ENCODE results near the gene FOXP1.

Gene FOXP1

DNA sequence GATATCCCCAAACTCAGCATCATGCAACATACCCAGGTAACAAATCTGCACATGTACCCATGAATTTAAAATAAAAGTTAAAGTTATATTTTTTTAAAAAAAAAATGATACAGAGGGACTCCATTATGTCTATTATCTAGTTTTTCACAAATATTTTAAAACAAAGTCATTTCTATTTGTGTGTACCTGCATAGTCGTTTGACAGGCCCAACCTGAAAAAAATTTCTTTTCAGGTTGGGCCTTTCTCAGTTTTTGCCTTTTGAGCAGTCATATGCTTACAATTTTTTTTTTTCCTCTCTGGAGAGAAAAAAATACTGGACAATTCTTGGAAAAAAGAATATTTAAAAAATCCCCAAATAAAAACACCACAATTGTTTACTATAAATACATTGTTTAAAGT, 459.5 kb downstream of the FOXP1 start:
- DNase-seq (ENCODE audit: low read depth): no peak

DNA sequence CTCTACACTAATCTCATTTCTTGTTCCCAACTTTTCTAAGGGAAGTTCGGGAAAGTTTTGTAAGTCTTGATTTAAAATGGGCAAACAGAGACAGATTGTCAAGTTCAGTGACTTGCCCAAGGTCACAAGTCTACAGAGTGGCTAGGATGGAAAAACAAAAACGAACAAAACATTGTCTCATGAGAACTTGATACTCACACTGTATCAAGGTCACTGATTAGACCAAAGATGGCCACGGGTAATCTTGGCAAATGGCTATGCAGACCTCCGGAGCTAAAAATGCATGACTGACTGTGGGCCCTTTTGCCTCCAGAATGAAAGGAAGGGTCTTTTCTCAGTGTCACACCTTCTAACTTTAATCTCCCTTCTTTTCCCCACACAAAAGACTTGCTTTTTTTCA, 460.9 kb downstream of the FOXP1 start:
- DNase-seq (ENCODE audit: low read depth): no peak

DNA sequence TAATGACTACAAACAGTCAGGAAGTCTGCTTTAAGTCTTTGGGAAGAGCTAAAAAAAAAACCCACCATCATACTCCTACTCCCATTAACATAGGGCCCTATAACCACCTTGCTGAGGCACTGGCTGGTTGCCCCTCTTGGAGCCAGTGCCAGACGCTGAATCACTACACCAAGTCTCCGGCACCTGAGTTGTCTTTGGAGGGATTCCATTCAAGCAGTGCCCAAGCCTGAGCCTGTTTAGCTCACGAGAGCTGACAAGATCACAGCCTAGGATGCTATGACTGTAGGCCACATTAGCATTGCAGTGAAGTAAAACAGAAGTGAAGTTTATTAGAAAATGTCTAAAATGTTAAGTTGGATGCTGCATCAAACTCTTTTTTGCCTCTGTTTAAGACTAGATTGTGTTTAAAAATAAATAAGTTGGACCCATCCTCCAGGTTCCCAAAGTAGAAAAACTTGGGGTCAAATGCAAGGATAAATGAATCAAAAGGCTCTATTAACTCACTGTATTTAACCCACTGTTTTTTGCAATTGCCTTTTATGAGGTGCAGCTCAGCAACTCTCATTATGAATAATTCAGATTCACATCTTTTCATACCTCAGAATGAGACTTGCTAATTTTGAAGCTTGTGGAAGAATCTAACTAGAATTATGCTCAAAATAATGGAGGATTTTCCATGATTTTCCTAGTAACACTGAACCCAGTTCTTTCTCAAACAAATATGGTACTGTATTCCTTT, 461.9 kb downstream of the FOXP1 start:
- no peak for DNase-seq (ENCODE audit: low read depth)

DNA sequence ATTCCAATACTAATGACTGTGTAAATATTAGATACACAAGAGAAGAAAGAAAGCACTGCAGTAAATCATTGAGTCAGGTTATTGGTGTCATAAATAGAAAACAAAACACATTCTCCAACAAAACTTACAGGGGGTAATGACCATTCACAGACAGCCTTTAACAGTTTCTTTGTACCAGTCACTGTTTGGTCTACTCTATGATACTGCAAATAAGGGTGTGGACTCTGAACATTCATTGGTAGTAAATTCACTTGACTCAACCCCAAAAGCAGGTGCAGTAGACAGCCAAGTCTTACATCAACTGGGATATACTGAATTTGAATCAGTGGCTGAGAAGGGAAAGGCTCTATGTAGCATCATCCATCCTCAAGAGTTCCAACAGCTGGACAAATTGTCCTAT, 463.5 kb downstream of the FOXP1 start:
- no peak for DNase-seq (ENCODE audit: low read depth)

DNA sequence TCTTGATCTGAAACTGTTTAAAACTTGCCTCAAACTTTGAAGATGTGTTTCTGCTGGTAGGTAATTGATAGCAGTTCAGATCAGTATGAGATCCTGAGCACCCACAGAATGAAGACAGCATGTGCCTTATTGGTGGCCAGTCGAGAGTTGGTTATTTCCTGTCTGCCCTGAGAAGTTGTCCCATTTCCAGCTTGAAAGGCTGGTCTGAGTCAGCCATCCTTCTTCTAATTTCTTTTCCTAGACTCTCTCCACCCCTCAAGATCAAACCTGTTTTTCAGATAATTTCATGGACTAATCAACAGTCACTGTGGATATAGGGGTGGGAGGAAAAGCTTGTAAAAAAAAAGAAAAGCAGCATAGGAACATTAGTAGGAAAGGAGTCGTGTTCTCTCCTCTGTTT, 464.4 kb downstream of the FOXP1 start:
- DNase-seq (ENCODE audit: low read depth): no peak

DNA sequence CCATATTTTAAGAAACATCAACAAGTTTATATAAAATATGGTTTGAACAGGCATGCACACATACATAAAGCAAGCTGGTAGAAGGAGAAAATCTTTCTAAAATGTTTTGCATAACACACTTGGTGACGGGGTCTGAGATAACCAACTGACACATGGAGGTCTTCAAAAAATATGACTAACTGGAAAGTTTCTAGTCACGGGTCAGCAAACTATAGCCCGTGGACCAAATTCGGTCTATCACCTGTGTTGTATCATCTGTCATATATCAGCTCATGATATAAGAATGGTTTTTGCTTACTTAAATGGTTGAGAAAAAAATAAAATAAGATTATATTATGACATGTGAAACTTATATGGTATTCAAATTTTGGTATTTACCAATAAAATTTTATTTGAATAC, 465.1 kb downstream of the FOXP1 start:
- DNase-seq (ENCODE audit: low read depth): no peak

DNA sequence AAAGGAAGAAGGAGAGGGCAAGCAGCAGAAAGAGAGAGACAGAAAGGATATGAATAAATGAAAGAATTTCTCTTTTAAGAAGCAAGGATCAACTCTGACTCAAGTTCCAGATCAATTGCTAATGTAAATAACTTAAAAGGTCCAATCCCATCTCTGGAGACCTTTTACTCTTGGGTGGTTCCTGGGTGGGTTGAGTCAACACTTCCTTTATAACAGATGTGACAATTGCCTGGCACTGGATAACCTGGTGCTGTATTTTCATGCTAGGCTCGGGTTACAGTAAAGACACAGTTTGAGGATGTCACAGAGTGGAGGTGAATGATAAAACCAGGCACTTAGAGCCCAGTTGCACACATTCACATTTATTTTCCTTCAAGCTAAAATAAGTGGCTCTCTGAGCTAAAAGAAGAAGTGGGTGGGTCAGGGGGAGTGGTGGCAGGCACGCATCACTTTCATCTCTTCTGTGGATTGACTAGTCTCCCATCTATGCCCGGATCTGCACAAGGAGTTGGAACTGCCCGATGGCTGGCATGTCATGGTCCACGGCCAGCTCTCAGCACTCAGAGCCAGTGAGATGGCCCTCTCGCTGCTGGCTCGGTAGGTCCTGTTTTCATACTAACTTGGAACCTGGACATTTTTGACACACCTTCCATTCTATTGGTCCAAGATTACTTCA, 465.8 kb downstream of the FOXP1 start:
- DNase-seq (ENCODE audit: low read depth): no peak

DNA sequence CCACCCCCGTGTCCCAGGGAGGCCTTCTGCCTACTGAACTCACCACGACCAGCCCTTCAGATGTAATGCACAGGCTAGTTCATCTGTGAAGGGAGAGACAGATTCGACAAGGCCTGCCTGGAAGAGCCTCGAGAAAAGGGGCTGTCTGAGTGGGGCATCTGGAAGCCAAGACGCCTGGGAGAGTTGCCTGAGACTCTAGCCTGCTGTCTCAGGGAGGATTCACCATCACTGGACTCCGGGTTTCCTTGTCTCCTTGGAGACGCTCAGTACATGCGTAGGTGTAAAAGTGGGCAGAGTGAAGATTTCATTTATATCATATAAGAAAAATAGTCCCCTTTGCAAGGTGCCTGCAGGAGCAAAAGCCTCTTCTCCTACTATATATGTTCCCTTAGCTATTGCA, 468.9 kb downstream of the FOXP1 start:
- DNase-seq (ENCODE audit: low read depth): no peak

DNA sequence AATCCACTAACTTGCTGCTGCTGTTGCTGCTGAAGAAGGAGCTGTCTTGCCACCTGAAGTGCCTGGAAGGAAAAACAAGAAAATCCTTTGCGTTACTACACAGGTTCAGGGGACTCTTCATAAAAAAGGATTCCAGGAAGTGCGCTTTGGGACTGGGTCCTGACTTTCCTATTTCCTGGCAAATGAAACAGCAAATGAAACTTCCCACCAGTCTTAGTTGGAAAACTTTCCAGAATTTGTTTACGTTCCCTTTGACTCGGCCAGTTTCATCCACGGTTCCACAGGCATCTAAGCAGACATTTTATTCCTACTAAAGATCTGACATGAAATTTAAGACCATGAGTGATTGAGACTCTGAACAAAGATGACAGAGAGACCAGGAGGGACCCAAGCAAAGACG, 471.0 kb downstream of the FOXP1 start:
- DNase-seq (ENCODE audit: low read depth): no peak

DNA sequence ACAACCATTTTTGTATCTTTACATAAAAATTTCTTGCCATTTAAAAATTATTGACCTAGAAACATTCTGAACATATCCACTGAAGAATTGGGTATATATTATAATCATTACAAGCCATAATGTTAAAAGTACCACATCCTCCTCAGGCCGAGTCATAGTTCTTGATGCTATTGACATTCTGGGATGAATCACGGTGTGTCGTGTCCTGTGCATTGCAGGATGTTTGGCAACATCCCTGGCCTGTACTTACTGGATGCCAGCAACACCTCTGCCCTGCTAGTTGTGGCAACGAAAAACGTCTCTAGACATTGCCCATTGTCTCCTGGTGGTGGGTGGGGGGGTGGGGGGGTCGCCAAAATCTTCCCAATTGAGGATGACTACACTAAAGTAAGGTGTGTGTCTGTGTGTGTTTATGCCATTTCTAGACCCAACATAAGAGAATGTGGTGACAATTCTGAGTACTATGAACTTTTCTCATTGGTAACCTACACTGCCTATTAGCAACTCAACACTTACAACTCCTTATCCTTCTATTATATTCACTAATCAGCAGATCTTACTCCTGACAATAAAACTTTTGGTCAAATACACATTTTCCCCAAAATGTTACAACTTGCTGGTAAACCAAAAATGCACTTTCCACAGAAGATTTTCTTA, 471.6 kb downstream of the FOXP1 start:
- no peak for DNase-seq (ENCODE audit: low read depth)

DNA sequence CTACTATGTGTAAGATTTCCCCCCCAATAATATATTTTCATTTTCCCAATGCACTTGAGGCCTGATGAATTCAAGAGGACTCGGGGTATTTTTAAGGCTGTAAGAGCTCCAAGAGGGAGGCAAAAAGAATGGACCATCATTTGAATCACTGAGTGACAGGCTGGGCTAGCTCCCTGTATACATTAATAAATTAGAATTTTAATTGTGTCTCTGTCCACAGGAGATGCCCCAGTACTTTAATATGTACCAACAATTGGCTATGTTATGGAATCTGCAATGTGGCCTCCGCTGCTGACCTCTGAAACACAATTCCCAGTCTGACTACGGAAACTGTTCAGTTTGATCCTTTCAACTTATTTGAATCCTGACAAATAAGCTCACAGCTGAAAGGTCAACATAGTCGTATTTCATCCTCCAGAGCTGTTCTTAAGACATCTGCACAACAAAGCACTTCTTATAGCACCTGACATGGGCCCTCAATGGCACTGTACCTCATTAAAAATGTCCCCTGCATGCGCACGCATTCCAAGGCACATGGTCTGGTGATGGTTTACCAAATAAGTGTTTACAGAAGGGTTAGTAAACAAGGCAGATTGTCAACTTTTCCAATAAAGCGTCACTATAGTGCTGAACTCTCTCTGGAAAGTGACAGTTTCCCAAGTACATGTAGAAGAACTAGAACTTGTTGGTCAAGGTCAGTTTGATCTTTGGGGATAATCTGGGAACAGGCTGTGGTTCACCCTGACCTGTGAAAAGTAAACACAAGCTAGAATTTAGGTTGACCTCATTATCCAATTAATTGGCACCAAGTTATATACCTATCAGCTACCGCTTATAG, 472.9 kb downstream of the FOXP1 start:
- DNase-seq (ENCODE audit: low read depth): no peak

DNA sequence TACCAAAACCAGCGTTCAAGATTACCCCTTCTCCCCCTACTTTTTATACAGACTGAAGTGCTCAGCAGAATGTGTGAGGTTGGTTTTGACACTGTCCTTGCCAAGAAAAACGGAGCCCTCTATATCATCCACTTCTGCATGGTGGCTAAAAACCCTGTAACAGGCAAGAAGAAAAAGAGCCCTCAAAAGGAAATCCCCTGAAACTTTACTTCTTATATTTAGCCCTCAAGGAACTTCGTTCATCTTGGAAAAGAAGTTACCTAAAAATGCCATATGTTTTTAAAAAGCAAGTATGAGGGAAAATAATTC, 473.6 kb downstream of the FOXP1 start:
- no peak for DNase-seq (ENCODE audit: low read depth)

DNA sequence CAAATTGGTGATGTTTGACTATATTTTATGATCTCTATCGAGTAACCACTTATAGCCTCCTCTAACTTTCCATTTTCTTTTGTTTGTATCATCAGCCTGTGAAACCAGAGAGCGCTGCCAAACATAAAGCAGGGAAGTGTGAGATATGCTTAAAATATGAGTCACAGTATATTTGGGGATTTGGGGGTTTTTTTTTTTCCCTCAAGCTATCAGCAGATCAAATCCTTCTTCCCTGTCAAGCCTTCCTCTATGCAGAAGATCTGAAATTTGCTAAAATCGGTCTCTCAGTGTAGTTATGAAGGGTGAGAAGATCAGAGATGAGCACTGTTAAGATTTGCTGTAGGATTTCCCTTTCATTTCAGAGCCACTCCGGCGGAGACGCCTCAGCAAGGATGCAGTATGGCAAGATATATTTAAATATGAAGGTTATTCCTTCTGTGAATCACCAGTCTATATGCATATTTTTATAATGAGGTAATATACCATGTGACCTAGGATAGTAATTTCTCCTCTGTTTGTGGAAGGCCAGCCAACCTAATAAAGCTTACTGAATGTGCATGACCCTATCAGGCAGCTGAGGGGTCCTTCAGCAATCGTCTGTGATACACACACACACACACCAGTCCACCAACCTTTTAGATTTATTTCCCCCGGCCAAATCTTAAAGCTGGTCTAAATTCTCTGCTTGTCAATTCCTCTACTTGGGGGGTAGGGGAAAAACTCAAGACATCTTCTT, 474.1 kb downstream of the FOXP1 start:
- no peak for DNase-seq (ENCODE audit: low read depth)

DNA sequence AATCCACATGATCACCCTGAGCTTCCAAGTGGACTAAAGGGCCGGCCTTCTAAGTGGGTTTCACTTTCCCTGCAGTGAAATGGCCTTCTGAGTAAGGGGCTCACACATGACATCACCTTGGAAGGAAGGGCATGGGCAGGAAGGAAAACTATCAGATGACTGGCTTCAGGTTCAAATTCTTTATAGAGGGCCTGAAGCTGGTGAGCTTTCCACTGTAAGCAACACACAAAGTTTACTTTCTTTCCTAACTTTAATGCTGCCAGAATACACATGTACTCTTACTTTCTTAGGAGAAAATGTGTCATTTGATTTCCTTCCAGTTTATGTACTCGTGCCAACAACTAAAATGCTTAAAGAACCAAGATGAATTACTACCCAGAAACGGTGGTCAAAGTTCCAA, 475.6 kb downstream of the FOXP1 start:
- no peak for DNase-seq (ENCODE audit: low read depth)

DNA sequence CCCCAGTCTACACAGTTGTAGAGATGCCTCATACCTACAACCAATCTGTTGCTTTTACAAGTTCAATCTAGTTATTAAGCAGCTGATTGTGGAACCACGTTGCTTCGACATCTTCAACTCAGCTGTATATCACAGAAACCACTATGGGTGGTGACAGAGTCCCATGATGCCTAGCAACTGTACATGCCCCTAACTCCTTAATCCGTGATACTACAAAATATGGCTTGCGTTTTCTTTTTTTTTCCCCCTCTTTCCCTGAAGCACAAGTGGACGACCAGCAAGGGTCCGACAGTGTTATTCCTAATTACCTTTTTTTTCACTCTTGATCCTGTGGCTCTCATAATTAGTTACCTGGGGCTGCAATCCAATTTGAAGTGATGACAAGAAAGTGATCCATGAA, 478.6 kb downstream of the FOXP1 start:
- no peak for DNase-seq (ENCODE audit: low read depth)

DNA sequence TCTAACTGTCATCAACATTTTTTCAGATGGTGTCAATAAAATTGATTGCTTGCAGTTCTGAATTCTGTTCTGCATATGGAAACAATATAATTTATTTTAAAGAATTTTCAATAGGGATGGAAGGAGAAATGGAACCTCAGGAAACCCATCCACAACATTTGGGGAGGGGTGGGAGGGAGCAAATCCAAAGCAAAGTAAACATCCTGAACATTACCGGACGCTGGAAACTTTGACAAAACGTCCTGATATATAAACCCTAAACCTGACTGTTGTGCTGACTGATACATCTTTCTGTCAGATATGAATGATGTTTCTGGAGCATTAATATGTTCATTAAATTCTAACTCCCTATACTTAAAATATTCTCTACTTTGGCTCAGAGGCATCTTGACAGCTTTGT, 479.0 kb downstream of the FOXP1 start:
- DNase-seq (ENCODE audit: low read depth): no peak

DNA sequence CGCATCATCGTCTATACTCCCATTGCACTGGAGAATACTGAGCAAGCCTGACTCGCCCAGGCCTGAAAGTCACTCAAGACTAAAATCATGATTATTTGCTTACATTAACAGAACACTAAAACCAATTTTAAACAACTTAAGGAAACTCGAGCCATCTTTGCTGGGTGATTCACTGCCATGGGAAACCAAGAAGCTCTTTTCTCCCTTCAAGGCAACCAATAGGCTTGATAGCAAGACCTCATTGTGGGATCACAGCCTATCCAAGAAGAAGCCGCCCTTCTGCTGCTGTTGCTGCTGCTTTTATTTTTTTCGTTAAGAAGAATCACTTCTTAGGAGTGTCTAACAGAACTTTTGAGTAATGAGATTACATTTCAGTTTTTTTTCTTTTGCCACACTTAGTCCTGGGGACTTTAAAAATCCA, 479.4 kb downstream of the FOXP1 start:
- no peak for DNase-seq (ENCODE audit: low read depth)

DNA sequence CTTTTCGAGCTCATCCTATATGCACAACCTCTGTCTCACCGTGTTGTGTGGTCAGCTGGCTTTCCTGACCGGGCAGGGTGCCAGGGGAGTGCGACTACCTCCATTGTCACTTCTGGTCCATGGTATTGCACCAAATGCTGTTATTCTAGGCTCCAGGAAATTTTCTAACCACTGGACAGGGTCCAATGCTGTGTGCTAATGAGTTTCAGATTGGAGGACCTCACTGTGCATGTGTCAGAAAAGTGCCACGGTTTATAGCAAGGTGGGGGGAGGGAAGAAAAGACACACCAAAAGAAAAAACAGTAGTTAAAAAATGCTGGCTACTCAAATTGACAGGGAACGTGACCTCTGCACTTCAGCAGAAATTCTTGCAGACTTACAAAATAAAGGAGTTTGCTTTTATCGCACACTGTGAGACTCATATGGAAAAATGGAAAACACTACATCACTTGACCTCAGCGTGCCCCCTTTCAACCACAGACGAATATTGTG, 480.1 kb downstream of the FOXP1 start:
- DNase-seq (ENCODE audit: low read depth): no peak

DNA sequence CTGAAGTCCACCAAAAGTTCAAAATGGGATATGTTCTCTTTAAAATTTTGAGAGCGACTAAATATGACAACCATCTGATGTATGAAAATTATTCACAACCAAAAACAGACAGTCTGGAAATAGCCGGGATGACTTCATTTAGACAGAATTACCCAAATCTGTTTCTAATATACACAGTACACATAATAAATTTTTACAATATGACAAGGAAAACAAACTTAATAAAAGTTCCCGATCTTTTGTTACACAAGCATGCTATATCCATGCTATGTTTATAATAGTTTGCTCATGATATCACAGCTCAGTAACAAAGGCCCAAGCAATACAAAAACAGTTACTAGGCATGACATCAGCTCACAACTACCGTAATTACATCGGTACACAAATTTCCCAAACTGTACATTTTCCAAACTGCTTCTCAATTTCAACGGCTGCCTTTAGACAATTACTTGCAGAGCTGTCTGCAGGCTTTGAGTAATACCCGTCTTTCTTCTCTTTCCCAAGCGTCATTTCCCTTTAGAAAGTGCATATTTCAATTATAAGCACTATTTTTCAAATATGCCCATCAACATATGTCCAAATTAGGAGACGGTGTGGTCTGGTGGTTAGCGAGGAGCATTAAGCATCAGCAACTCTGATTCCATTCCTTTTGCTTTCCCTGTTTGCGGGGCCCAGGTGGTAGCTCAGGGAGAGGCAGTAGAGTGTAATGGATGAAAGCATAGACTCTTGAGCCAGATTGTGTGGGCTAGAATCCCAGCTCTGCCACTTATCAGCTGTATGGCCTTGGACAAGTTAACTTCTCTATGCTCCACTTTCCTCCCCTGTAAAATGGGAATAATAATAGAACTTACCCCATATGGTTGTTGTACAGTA, 481.2 kb downstream of the FOXP1 start:
- DNase-seq (ENCODE audit: low read depth): no peak

DNA sequence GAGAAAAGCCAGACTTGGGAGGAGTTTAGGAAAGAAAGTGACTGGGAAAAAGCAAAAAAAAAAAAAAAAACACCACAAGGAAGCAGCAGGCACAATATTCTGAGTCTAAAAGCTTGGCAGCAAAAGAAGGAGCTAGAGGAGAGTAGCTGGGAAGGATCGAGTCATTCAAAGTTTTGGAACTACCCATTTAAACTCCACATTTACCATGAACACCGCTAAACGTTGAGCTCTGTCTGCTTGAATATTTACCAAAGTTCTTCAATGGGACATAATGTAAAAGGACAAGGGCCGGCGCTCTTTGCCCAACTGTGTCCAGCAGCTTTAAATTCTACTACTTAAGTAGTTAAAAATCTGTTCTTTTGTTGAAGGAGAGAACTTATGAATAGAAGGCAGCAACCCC, 481.9 kb downstream of the FOXP1 start:
- DNase-seq (ENCODE audit: low read depth): no peak

DNA sequence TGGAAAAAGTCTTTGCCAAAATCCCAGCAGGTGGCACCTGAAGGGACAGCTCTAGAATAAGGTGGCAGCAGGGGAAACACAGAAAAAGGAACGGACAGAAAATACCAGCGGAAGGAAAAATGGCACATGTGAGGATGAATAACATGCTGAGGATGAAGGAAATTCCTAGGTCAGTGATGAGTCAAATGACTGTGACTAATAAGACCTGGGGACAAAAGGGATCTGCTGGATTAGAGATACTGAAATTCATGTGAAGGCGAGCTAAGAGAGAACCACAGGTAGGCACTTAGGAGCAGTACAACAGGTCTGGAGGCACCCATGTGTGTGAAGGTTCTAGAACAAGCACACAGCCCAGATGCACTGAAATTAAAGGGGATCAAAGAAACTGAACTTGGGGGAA, 482.5 kb downstream of the FOXP1 start:
- DNase-seq (ENCODE audit: low read depth): no peak
